Progenitor cell of endocrine pancreas (in vitro differentiated cells): Measurements from ENCODE around the gene CDH23. TPM values are rescaled to one million over a fixed set of nuclear protein-coding genes. Genes with fewer than 3 reads are reported as not detected.
"Not testable (repeated sequence)": the region's sequence is repeated elsewhere in the genome, so short reads cannot be mapped to it uniquely, and the experiment has no call there.

Experiments used
- DNase-seq: peaks from one replicate; pipeline ENCODE4 v3.0.0; 2021; ENCODE audit warnings: low spot score; ENCODE audit not compliant: unreplicated experiment
- H3K27ac Mint-ChIP-seq: 2 replicates; pipeline ENCODE4 v1.8.0; 2021; ENCODE audit warnings: mild to moderate bottlenecking, moderate library complexity, mixed read lengths
- H3K27me3 Mint-ChIP-seq: 2 replicates; pipeline ENCODE4 v1.8.0; 2021; ENCODE audit warnings: mixed read lengths
- H3K36me3 Mint-ChIP-seq: 2 replicates; pipeline ENCODE4 v1.8.0; 2022; ENCODE audit warnings: mixed read lengths; ENCODE audit not compliant: insufficient read depth
- H3K4me1 Mint-ChIP-seq: 2 replicates; pipeline ENCODE4 v1.8.0; 2021; ENCODE audit warnings: low read depth, mixed read lengths
- H3K4me3 Mint-ChIP-seq: 2 replicates; pipeline ENCODE4 v1.8.0; 2021; ENCODE audit warnings: low read depth, mild to moderate bottlenecking, moderate library complexity, mixed read lengths
- H3K9me3 Mint-ChIP-seq: 2 replicates; pipeline ENCODE4 v1.8.0; 2021; ENCODE audit warnings: low read depth, mixed read lengths
- total RNA-seq: library from RNA; stranded (reverse); gene quantifications from 2 replicates; pipeline ENCODE4 v1.2.1, GENCODE V29; 2021
- TF ChIP-seq, protein P1 (sequence below): fragments of 200-600 bp; sonication (generic); IDR thresholded peaks from one replicate; pipeline ENCODE4 v1.5.0; 2021; ENCODE audit warnings: antibody characterized with exemption, mild to moderate bottlenecking; ENCODE audit not compliant: unreplicated experiment

CDH23 gene
- total RNA-seq, 1 donor from 2014 or later = 0.43 TPM

DNA sequence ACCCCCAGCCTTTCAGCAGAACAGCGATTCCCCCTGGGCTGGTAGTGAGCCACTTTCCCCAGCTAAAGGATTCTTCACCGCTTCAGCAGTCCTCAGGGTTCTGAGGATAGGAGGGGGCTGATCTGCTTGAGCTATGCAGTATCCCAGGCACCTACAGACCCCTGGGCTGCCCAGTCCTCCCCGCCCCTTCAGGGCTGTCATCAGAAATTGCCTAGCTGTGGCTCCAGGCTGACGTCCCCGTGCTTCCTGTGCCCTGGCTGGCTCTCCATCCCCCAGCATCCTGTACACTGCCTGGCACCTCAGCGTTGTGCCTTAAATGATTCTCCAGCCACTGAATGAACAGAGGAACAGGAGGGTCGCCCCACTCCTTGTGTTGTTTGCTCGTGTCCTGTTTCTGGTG, 38.4 kb upstream of the CDH23 start:
- Mint-ChIP-seq H3K27me3 (no peaks in the 10 kb centered on the region), H3K36me3 (peaks cover 8% of the 10 kb centered on the region), H3K4me3 (no peak overlapping the region), H3K27ac (no peak overlapping the region), H3K4me1 (no peaks in the 10 kb centered on the region), H3K9me3 (no peaks in the 10 kb centered on the region)
- TF ChIP-seq, protein P1, sequence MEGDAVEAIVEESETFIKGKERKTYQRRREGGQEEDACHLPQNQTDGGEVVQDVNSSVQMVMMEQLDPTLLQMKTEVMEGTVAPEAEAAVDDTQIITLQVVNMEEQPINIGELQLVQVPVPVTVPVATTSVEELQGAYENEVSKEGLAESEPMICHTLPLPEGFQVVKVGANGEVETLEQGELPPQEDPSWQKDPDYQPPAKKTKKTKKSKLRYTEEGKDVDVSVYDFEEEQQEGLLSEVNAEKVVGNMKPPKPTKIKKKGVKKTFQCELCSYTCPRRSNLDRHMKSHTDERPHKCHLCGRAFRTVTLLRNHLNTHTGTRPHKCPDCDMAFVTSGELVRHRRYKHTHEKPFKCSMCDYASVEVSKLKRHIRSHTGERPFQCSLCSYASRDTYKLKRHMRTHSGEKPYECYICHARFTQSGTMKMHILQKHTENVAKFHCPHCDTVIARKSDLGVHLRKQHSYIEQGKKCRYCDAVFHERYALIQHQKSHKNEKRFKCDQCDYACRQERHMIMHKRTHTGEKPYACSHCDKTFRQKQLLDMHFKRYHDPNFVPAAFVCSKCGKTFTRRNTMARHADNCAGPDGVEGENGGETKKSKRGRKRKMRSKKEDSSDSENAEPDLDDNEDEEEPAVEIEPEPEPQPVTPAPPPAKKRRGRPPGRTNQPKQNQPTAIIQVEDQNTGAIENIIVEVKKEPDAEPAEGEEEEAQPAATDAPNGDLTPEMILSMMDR = no peak
- no peak for DNase-seq

DNA sequence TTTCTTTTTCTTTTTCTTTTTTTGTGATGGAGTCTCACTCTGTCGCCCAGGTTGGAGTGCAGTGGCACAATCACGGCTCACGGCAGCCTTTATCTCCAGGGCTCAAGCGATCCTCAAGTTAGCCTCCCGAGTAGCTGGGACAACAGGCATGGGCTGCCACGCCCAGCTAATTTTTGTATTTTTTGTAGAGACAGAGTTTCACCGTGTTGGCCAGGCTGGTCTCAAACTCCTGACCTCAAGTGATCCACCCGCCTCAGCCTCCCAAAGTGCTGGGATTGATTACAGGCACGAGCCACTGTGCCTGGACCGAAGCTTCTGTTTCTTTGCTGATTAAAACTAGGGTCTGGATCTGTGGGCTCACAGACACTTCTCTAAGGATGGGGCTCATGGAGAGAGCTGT, 37.8 kb upstream of the CDH23 start:
- not testable (repeated sequence) for DNase-seq, H3K9me3 Mint-ChIP-seq, H3K27me3 Mint-ChIP-seq, H3K36me3 Mint-ChIP-seq, H3K4me3 Mint-ChIP-seq, H3K4me1 Mint-ChIP-seq, H3K27ac Mint-ChIP-seq

DNA sequence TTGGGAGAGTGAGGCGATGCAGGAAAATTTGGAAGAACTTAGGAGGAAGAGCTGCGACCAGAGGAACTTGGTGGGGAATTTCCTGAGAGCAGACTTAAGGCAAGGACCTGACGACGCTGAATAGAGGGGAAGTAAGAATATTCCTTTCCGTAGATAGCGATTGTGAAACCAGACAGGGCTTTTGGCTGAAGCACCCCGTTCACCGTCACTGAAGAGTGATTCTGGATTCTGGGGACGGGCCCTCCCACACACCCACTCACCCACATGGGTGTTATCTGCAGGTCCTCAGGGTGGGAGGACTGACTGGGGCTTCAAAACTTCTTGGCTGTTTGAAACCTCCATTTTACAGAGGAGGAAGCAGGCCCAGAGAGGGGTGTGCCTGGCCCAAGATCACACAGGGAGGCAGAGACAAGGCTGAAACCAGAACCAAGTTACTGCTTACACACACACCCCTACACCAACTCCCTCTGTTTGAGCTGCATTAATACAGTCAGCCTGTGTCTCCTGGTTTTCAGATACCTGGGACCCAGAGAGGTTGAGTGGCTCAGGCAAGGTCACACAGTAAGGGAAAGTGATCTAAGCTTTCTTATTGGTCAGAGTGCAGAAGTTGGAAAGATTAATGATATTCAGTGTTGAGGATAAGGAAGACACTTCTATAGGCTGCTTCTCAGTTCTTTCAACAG, 37.2 kb upstream of the CDH23 start:
- no peak overlapping the region for H3K4me3 Mint-ChIP-seq

DNA sequence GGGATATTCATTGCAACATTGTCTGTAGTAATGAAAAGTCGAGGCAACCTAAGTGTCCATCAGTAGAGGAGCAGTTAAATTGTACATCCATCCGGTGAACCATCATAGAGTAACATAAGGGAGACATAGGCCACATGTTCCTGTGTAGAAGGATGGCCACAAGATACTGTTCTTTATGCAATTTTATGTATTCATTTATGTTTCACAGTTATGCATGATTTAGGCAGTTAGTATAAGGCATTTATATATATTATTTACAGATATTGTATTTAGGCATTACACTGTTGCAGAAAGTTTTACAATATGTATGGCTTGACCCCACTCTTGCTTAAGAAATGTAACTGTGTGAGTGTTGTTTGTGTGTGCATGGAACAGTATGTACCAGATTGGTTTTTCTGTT, 36.0 kb upstream of the CDH23 start:
- Mint-ChIP-seq H3K27me3 (no peaks in the 10 kb centered on the region), H3K27ac (no peak overlapping the region), H3K4me3 (no peak overlapping the region), H3K9me3 (no peaks in the 10 kb centered on the region), H3K36me3 (peaks cover 10% of the 10 kb centered on the region), H3K4me1 (no peaks in the 10 kb centered on the region)
- no peak for DNase-seq
- TF ChIP-seq, protein P1 = no peak

More for the DNA sequence above, 37.2 kb upstream of the CDH23 start:
- peaks cover 8% of the 10 kb centered on the region for H3K36me3 Mint-ChIP-seq
- H3K4me1 Mint-ChIP-seq = no peaks in the 10 kb centered on the region
- H3K27me3 Mint-ChIP-seq = no peaks in the 10 kb centered on the region
- no peak for DNase-seq
- TF ChIP-seq, protein P1 = no peak
- H3K27ac Mint-ChIP-seq = no peak overlapping the region
- no peaks in the 10 kb centered on the region for H3K9me3 Mint-ChIP-seq

- H3K9me3 Mint-ChIP-seq = no peaks in the 10 kb centered on the region
- DNase-seq = no peak
- H3K4me3 Mint-ChIP-seq = no peak overlapping the region
- no peaks in the 10 kb centered on the region for H3K27me3 Mint-ChIP-seq
- no peak overlapping the region for H3K27ac Mint-ChIP-seq
- H3K36me3 Mint-ChIP-seq = peaks cover 9% of the 10 kb centered on the region
- TF ChIP-seq, protein P1 = no peak
- H3K4me1 Mint-ChIP-seq = no peaks in the 10 kb centered on the region
Observed at GRCh38 chr10:71361581-71361980, 35.1 kb upstream of the CDH23 start.

DNA sequence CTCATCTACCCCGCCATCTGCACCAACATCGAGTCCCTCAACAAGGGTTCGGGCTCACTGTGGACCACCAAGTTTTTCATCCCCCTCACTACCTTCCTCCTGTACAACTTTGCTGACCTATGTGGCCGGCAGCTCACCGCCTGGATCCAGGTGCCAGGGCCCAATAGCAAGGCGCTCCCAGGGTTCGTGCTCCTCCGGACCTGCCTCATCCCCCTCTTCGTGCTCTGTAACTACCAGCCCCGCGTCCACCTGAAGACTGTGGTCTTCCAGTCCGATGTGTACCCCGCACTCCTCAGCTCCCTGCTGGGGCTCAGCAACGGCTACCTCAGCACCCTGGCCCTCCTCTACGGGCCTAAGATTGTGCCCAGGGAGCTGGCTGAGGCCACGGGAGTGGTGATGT, 34.6 kb upstream of the CDH23 start:
- TF ChIP-seq, protein P1 = no peak
- Mint-ChIP-seq H3K27ac (no peak overlapping the region), H3K4me3 (no peak overlapping the region), H3K9me3 (no peaks in the 10 kb centered on the region), H3K27me3 (no peaks in the 10 kb centered on the region), H3K4me1 (no peaks in the 10 kb centered on the region), H3K36me3 (peaks cover 9% of the 10 kb centered on the region)
- no peak for DNase-seq
